Glomerular endothelial cell (primary cell): ENCODE results near the gene PHKG2. TPM values are rescaled to one million over a fixed set of nuclear protein-coding genes. Genes with fewer than 3 reads are reported as not detected.

Experiments
- DNase-seq: peaks from one replicate; pipeline ENCODE4 v3.0.0-alpha.2; 2011; ENCODE audit warnings: low read depth, low spot score; ENCODE audit errors: extremely low read depth
- total RNA-seq: library from RNA; depleted of rRNA; stranded (reverse); fragments of >200 nt; gene quantifications from 2 replicates; pipeline ENCODE4 v1.2.3, GENCODE V29; 2015

The PHKG2 gene
- total RNA-seq, 1 donor from 2014 or later: 25.3 TPM

DNA sequence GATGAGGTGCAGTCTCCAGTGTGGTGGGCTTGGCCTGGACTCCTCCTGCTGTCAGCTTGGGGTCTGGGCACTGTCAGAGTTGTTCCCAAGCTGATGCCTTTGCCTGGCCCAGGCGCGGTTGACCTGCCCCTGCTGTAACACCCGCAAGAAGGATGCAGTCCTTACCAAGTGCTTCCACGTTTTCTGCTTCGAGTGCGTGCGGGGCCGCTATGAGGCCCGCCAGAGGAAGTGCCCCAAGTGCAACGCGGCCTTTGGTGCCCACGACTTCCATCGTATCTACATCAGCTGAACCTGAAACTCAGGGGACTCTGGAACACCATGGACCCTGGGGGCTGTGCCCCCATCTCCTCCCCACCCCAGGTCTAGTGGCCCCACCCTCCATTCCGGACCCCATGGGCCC lies 25.6 kb downstream of the PHKG2 start:
- no peak for DNase-seq

- DNase-seq: no peak
Observed at GRCh38 chr16:30774367-30775130, 26.3 kb downstream of the PHKG2 start.

DNA sequence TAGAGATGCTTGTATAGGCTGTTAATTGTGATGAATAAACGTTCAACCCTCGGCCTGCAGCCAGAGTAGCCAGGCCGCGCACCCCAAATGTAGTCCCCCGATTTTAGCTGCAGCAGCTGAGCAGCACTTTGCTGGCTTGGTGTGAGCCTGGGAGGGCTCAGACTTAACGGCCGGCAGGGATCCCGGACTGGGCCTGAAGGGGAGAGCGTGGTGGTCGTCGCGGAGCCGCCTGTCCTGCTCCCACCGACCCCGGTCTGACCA lies 26.8 kb downstream of the PHKG2 start:
- DNase-seq: no peak

DNA sequence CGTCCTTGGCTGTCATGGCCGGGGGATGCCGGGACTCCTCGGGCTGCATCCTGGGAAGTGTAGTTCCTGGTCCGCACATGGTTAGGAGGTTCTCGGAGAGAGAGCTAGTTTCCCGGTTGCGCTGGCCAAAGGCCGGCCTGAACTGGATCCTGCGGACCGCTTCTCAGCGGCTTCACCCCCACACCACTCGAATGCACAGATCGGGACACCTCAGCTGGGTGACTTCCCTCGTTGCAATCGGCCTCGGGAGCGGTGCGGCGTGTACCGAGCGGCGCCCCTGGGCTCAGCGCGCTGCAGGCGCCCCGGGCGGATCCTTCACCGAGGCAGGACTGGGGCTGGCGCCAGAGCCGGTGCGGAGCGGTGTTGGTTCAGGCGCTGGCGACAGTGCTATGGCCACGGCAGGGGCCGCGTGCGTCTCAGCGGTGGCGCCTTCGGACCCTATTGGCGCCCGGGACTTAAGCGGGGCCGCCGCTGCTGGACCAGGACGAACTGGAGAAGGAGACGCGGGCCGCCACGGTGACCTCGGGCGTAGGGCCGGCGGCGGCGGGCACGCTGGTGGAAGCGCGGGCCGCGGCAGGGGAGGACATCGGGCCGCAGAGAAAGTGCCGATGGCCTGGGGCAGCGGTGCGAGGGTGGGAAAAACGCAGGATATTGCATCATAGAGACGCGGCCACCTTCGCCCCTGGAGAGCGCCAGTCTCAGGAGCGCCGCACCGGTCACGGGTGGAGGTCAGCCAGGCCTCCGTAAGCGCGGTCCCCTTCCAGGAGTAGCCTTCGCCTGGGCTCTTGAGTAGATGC lies 27.4 kb downstream of the PHKG2 start:
- DNase-seq: no peak

GRCh38 chr16:30777591-30778297 lies 29.5 kb downstream of the PHKG2 start:
- no peak for DNase-seq

DNA sequence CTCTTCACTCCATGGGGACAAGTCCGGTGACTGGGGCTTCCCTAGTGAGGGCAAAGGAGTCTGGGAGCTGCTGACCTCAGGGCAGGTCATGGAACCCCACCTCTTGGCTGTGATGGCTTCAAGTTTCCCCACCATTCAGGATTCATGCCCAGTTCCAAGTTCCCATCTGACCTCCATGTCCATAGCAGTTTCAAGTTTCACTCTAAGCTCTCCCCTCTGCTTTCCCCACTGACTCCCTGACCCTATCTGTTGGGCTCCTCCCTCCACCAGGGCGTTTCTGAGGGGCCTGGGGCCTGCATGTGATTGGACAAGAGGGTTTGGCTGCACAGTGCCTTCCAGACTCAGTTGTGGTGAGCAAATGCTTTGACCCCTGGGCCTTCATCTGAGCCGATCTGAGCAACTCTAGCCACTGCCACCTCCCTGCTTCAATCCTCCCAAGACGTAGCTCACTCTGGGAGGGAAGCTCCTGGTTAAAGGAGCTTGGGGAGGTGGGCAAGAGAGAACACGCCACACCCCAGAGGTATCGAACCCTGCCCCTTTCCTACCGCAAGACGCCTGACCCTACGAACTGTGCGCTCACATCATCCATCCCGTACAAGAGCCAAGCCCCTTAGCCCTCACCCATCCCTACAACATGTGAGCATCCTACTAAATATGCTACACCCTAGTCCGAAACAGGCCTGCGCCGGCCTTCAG lies 30.5 kb downstream of the PHKG2 start:
- DNase-seq: no peak

GRCh38 chr16:30779596-30779995 lies 31.4 kb downstream of the PHKG2 start:
- DNase-seq: no peak

DNA sequence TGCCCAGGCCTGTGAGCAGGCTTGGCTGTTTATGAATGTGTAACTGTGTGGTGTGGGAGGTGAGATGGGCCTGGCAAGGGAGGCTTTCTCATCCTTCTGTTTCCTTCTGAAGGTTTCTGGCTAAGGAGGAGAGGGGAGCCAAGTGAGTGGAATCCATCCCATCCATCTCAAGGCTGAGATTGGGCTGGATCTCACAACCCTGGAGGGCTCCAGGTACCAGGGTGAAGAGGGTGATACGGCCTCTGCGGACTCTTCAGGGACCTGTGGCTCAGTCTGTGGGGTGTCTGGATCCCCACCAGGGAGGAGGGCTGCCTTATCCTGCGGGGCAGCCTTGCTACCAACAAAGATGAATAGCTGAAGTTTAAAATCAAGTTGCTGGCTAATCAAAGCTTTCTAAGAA lies 31.8 kb downstream of the PHKG2 start:
- DNase-seq: no peak

- no peak for DNase-seq
Observed at GRCh38 chr16:30780549-30780948, 32.3 kb downstream of the PHKG2 start.

- no peak for DNase-seq
Observed at GRCh38 chr16:30782486-30783279, 34.5 kb downstream of the PHKG2 start.

DNA sequence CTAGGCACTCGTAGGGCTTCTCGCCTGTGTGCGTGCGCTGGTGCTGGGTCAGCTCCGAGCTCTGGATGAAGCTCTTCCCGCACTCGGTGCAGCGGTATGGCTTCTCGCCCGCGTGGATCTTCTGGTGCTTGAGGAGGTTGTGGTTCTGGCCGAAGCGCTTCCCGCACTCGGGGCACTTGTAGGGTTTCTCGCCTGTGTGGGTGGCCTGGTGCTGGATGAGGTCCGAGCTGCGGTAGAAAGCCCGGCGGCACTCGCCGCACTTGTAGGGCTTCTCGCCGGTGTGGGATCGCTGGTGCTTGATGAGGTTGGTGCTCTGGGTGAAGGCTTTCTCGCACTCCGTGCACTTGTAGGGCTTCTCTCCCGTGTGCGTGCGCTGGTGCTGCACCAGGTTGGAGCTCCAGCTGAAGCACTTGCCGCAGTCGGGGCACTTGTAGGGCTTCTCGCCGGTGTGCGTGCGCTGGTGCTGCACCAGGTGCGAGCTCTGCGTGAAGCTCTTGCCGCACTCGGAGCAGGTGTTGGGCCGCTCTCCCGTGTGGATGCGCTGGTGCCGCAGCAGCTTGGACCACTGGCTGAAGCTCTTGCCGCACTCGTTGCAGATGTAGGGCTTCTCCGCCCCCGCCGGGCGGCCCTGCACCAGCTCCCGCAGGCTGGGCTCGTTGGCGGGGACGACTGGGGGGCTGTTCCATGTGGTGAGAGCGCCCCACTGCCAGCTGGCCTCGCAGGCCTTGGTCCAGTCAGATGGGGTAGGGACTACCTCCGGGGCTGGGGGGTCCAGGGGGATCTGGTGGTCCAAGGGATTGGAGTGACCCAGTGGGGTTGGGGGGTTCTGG lies 35.3 kb downstream of the PHKG2 start:
- DNase-seq: no peak

- DNase-seq: no peak
Observed at GRCh38 chr16:30784215-30784614, 36.0 kb downstream of the PHKG2 start.

DNA sequence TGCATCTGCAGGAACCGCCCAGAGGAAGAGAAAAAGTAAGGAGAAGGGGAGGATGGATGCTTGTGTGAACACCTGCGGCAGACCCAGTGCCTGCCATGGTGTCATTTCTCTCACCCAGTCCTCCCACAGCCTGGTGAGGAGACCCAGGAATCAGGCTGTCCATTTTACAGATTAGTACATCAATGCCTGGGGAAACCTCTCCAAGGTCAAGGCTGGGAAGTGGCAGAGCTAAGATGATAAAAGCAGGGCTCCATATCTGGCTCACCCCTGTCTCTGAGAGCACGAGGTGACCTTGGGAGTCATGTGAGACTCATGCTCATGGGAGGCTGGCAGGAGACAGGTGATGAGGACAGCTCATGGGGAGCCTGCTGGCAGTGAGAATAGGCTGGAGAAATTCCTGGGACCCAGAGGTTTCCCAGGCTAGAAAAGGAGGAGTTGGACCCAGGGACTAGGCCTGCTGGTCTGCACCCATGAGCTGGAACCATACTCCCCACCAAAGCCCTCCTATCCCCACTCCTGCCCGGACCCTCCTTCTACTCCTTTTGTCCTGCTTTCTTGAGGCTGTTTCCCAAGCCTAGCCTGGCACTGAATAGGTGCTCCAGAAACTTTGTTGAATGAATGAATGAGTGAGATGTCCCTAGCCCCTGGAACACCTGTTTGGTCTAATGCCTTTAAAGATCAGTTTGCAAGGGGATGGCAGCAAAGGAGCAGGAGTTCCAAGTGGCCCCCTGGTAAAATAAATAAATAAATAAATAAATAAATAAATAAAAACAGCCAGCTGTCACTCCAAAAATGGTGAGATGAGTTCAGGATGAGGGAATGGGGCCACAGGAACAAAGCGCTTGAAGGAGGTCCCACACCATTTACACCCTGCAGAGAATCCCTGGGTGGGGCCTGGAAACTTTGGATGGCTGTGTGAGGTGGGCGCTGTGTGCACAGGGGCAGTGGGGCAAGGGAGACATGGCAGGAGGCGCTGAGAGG lies 37.2 kb downstream of the PHKG2 start:
- no peak for DNase-seq

DNA sequence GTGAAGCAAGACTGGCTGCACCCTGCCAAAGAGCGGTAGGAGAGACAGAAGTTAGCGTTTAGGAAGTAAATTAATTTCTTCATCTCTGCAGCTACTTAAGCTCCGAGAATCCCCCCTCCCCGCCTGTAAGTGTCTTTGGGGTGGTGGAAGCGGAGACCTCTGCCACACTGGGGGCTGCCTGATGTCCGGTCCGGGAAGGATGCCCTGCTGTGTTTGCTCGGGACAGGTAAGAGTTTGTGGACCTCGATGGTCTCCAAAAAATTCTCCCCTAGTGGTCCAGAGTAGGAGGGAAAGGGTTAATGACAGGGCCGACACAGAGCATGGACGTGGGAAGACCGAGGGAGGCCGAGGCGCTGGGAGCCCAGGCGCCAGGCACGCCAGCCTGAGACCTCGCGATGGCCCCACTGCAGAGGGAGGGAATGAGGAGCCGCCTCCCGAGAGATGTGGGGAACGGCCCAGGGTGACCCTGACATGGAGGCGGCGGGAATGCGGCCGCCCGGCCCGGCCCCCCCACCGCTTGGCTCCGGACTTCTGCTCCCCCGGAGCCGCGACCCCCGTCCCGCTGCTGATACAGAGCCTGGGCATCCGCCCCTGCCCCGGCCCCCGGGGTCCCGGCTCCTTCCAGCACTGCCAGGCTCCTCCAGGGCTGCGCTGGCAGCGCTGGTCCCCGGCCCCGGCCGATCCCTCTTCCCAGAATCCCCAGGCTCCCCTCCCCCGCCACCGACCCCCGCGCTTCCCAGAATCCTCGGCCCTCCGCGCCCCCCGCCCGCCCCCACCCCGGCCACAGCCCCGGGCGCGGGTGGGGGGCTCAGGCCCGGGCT lies 38.1 kb downstream of the PHKG2 start:
- no peak for DNase-seq

DNA sequence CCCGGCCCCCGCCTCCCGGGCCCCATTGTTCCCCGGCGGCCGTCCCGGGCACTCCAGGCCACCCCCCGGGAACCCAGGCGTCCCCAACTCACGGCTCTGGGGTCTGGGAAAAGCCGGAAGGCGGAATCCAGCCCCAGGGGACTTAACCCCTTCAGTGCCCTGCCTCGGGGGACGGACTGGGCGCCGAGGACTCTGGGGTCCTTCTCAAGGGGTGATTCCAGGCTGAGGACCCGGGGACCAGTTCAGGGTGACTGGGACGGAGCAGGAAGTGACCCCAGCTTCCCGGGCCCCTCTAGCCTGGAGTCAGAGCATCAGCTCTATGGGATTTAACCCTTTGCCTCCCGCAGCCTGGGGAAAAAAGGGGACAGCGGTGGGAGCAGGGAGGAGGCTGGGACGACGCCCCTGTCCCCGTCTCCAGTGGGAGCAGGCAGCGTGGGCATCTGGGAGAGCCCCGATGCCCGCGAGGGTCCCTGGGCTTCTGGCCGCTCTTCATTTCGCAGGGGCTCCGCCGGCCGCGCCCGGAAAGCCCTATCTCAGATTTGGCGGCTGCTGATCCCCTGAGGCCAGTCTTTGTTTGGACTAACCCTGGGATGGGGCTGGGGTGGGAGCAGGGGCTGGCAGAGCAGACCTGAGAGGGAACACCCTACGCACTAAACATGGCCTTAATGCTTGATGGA lies 38.8 kb downstream of the PHKG2 start, which contains the start of gene ZNF629:
Gene ZNF629 (minus strand): TSS at position 270 of the 677 bp plus-strand sequence. CDS start 2,723 bp downstream, outside the sequence.
- no peak for DNase-seq

DNA sequence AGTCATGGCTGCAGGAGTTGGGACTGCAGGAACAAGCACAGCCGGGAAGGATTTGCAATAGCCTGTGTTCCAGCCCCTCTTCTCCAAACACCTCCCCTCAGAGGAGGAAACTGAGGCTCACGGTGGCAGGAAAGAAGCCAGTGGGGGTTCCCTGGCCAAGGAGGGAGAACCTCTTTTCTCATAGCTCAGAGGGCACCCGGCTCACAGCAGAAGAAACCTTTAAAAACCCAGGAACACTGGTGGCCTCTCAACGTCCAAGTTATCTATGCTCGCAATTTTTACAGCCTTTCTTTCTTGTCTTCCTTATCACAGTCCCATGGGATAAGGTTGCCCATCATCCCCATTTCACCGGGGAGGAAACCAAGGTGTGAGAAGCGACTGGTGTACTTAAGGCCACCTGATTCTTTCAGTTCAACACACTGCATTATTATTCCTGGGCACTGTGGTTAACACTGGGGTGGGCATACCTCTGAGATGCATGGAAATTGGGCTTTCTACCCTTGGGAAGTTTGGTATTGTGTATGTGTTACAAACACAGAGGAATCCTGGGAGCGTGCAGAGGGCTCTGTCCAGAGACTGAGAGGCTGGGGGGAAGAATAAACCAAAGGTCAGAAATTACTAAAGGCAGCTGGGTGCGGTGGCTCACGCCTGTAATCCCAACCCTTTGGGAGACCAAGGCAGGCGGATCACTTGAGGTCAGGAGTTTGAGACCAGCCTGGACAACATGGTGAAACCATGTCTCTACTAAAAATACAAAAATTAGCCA lies 39.6 kb downstream of the PHKG2 start:
- DNase-seq: no peak
